K562 (cell line): Measurements from ENCODE around the gene NPEPL1. TPM values are rescaled to one million over a fixed set of nuclear protein-coding genes. Genes with fewer than 3 reads are reported as not detected.

Experiments used
- ATAC-seq: fragments of 200-7000 bp; cut with Tn5 transposase; 3 replicates; pipeline ENCODE4 v1.9.1; 2020; ENCODE audit warnings: moderate library complexity
- BruUV-seq: library from RNA; stranded (reverse); fragments of 400-500 nt; replicated peaks from 2 replicates; lab custom pipeline; 2021; lab: Mats Ljungman, UMichigan
- CTCF ChIA-PET: fragments of 300-600 bp; formaldehyde crosslinking; extraction: SDS; loops from one replicate; lab custom pipeline; 2021; ENCODE audit warnings: low intra/inter-chr PET ratio; lab: Yijun Ruan, JAX
- POLR2A ChIA-PET: fragments of 300-600, 350-650 bp; sonication (Branson Sonifier 250); formaldehyde crosslinking; extraction: SDS; loops from one replicate; lab custom pipeline; 2021; ENCODE audit warnings: antibody characterized with exemption, inconsistent platforms; lab: Yijun Ruan, JAX
- DNase-seq, 4 experiments: peaks; one replicate each; pipeline versions ENCODE4 v3.0.0 to v3.0.0-alpha.2; 2011 to 2018; ENCODE audit warnings: low spot score in 3 of 4, mixed read lengths in 3 of 4; ENCODE audit errors: extremely low read depth in 1 of 4
- FAIRE-seq: peaks from 2 replicates; lab custom pipeline; 2011; peaks lifted over from hg19 to GRCh38; lab: Jason Lieb, UNC
- H2AFZ ChIP-seq: 2 replicates; pipeline ENCODE4 v1.6.0; 2011; ENCODE audit warnings: low read depth, low read length, control low read depth, inconsistent platforms
- H3K27ac ChIP-seq: fragments of 200-600 bp; 3 replicates; pipeline ENCODE4 v1.8.0; 2011; ENCODE audit warnings: low read depth, mild to moderate bottlenecking, control low read depth, inconsistent platforms, low read length, moderate library complexity, mixed read lengths; ENCODE audit errors: extremely low read depth
- H3K27me3 ChIP-seq, 2 experiments: fragments of 300-600 bp in 1 of 2; 2 replicates in 1 of 2; 3 replicates in 1 of 2; pipeline versions ENCODE4 v1.6.0 to v1.8.0; 2011; ENCODE audit warnings: inconsistent platforms in 2 of 2, low read length in 2 of 2, mild to moderate bottlenecking in 1 of 2, mixed read lengths in 1 of 2, moderate library complexity in 1 of 2; ENCODE audit not compliant: control insufficient read depth in 2 of 2, insufficient read depth in 2 of 2
- H3K36me3 ChIP-seq: fragments of 300-600 bp; 3 replicates; pipeline ENCODE4 v1.8.0; 2011; ENCODE audit warnings: mild to moderate bottlenecking, low read length, inconsistent platforms; ENCODE audit not compliant: control insufficient read depth, insufficient read depth
- H3K4me1 ChIP-seq, 2 experiments: fragments of 200-600 bp in 1 of 2; replicated peaks in 1 of 2; 2 replicates in 1 of 2; 3 replicates in 1 of 2; pipeline versions ENCODE4 v1.5.1 to v1.8.0; 2011; ENCODE audit warnings: inconsistent platforms in 2 of 2, low read length in 2 of 2, mild to moderate bottlenecking in 1 of 2, mixed read lengths in 1 of 2, moderate library complexity in 1 of 2; ENCODE audit not compliant: control insufficient read depth in 2 of 2, insufficient read depth in 2 of 2
- H3K4me2 ChIP-seq: 2 replicates; pipeline ENCODE4 v1.6.1; 2011; ENCODE audit warnings: low read length, control low read depth, inconsistent platforms, mixed read lengths; ENCODE audit not compliant: insufficient read depth
- H3K4me3 ChIP-seq: fragments of 200-600 bp; sonication (generic), shearing (Covaris generic); 2 replicates; pipeline ENCODE4 v1.5.1; 2016; ENCODE audit warnings: control low read depth, inconsistent platforms
- H3K79me2 ChIP-seq: fragments of 200-600 bp; 3 replicates; pipeline ENCODE4 v1.8.0; 2011; ENCODE audit warnings: low read length, inconsistent platforms; ENCODE audit not compliant: control insufficient read depth, insufficient read depth
- H3K9ac ChIP-seq, 2 experiments: 2 replicates each; pipeline versions ENCODE4 v1.6.0 to v1.6.1; 2011; ENCODE audit warnings: low read depth in 2 of 2, low read length in 2 of 2, control low read depth in 1 of 2, inconsistent platforms in 1 of 2, mild to moderate bottlenecking in 1 of 2, mixed read lengths in 1 of 2; ENCODE audit not compliant: insufficient read depth in 1 of 2
- H3K9me1 ChIP-seq: one replicate; pipeline ENCODE4 v1.6.0; 2011; ENCODE audit warnings: inconsistent platforms, mild to moderate bottlenecking, low read length, moderate library complexity; ENCODE audit not compliant: control insufficient read depth, insufficient read depth
- H3K9me3 ChIP-seq: replicated peaks from 2 replicates; pipeline ENCODE4 v1.5.1; 2011; ENCODE audit warnings: low read depth, low read length, inconsistent platforms; ENCODE audit not compliant: control insufficient read depth, insufficient read depth
- H4K20me1 ChIP-seq: replicated peaks from 2 replicates; pipeline ENCODE4 v1.6.1; 2011; ENCODE audit warnings: low read length, inconsistent platforms, mixed read lengths; ENCODE audit not compliant: control insufficient read depth, insufficient read depth
- CUX1 ChIP-seq: fragments of 200-800 bp; sonication (Bioruptor generic); IDR thresholded peaks from 2 replicates; pipeline ENCODE4 v1.6.1; 2016; ENCODE audit warnings: missing genetic modification characterization, missing compliant biosample characterization
- DACH1 ChIP-seq: fragments of 450-650 bp; IDR thresholded peaks from 2 replicates; pipeline ENCODE4 v1.6.1; 2018; ENCODE audit not compliant: partially characterized antibody
- E2F8 ChIP-seq: fragments of 450-650 bp; IDR thresholded peaks from 2 replicates; pipeline ENCODE4 v1.7.1; 2018; ENCODE audit warnings: mild to moderate bottlenecking, low read depth; ENCODE audit not compliant: partially characterized antibody
- GABPB2 ChIP-seq: fragments of 250-450 bp; sonication (Bioruptor Pico); conservative IDR thresholded peaks from 2 replicates; pipeline ENCODE4 v1.5.1; 2021; ENCODE audit warnings: mild to moderate bottlenecking
- GATAD2B ChIP-seq: fragments of 450-650 bp; IDR thresholded peaks from 2 replicates; pipeline ENCODE4 v1.6.1; 2017; ENCODE audit warnings: mild to moderate bottlenecking, borderline replicate concordance
- JUNB ChIP-seq: fragments of 450-650 bp; formaldehyde crosslinking; conservative IDR thresholded peaks from 2 replicates; pipeline ENCODE4 v1.4.0; 2020; ENCODE audit warnings: mild to moderate bottlenecking
- NFIC ChIP-seq: fragments of 450-650 bp; IDR thresholded peaks from 2 replicates; pipeline ENCODE4 v1.6.1; 2017; ENCODE audit warnings: mild to moderate bottlenecking, inconsistent platforms
- ZNF146 ChIP-seq: IDR thresholded peaks from one replicate; pipeline ENCODE4 v1.6.1; 2018; ENCODE audit warnings: missing compliant biosample characterization; ENCODE audit not compliant: unreplicated experiment
- ZNF174 ChIP-seq: fragments of 250-450 bp; sonication (Bioruptor Pico); IDR thresholded peaks from 2 replicates; pipeline ENCODE4 v1.4.0; 2020; ENCODE audit warnings: mild to moderate bottlenecking
- WGBS: fragments of 100-300 bp; shearing (Covaris generic); methylation state at CpG from one replicate; pipeline ENCODE4 v1.1.6; 2016; ENCODE audit warnings: low coverage, mixed read lengths; ENCODE audit not compliant: insufficient coverage; ENCODE audit errors: missing lambda C conversion rate; 5-methylcytosine and 5-hydroxymethylcytosine counted together
- in situ Hi-C: fragments of 300-500 bp; cut with MboI; formaldehyde crosslinking; loops from 4 replicates; pipeline ENCODE4 v1.15.0; 2018; ENCODE audit warnings: inconsistent platforms, mixed read lengths
- intact Hi-C: fragments of 100-400 bp; cut with micrococcal nuclease; formaldehyde crosslinking; loops from 2 replicates; pipeline ENCODE4 v1.14.2; 2022
- polyA plus RNA-seq, 8 experiments: library from polyadenylated mRNA; depleted of rRNA in 4 of 8; stranded (reverse) in 5 of 8; unstranded in 3 of 8; fragments of >200 nt; fragmentation: Nextera tagmentation in 2 of 8; fragmentation: Illumina TruSeq in 1 of 8; extraction: Ambion mirVana in 2 of 8; extraction: Trizol in 1 of 8; gene quantifications; 2 replicates each; pipeline versions ENCODE4 v1.2.1 to v1.2.3, GENCODE V29; 2011 to 2014; ENCODE audit warnings: inconsistent platforms in 1 of 8, missing spikeins in 1 of 8
- total RNA-seq, 7 experiments: library from RNA; depleted of rRNA in 6 of 7; stranded (reverse); fragments of >200 nt in 6 of 7; fragmentation: Illumina TruSeq in 2 of 7; extraction: Trizol in 2 of 7; gene quantifications; 2 replicates each; pipeline versions ENCODE4 v1.2.1 to v1.2.3, GENCODE V29; 2011 to 2021; ENCODE audit warnings: low replicate concordance in 1 of 7
- TF ChIP-seq, protein P1 (sequence below): IDR thresholded peaks from 2 replicates; pipeline ENCODE4 v1.6.1; 2012; ENCODE audit warnings: low read depth, low read length, improper control_type of control experiment, borderline replicate concordance

NPEPL1 gene
- total and polyA plus RNA-seq, 9 of the 15 experiments (the other 6 are each of a cell fraction or from before 2014, with no cell fraction given): 0.04 to 5.6 (median 0.94) TPM

GRCh38 chr20:58762120-58762519 is 69.5 kb downstream of the NPEPL1 start:
- H3K4me2 ChIP-seq: no peak overlapping the region
- BruUV-seq: no TSS peak
- H3K27ac ChIP-seq: no peak overlapping the region
- no peak overlapping the region for H2AFZ ChIP-seq
- ATAC-seq (no peak), DNase-seq (no peak), FAIRE-seq (no peak)
- no peaks in the 10 kb centered on the region for H3K9me1 ChIP-seq
- ChIA-PET CTCF (no interaction called here), POLR2A (interaction anchor here (1.1 to 1.3 kb wide), 2 partner anchors 7 to 17 kb away, joined by 3 read pairs; no protein-coding TSS in a partner anchor)
- no peak overlapping the region for H3K4me3 ChIP-seq
- H3K36me3 ChIP-seq: no peaks in the 10 kb centered on the region
- TF ChIP-seq CUX1 (CRISPR knock-in tag) (no peak), GATAD2B (no peak), ZNF146 (no peak), DACH1 (no peak), ZNF174 (CRISPR knock-in tag) (no peak), E2F8 (no peak), GABPB2 (CRISPR knock-in tag) (no peak), NFIC (no peak), JUNB (CRISPR knock-in tag) (no peak)
- TF ChIP-seq, protein P1, sequence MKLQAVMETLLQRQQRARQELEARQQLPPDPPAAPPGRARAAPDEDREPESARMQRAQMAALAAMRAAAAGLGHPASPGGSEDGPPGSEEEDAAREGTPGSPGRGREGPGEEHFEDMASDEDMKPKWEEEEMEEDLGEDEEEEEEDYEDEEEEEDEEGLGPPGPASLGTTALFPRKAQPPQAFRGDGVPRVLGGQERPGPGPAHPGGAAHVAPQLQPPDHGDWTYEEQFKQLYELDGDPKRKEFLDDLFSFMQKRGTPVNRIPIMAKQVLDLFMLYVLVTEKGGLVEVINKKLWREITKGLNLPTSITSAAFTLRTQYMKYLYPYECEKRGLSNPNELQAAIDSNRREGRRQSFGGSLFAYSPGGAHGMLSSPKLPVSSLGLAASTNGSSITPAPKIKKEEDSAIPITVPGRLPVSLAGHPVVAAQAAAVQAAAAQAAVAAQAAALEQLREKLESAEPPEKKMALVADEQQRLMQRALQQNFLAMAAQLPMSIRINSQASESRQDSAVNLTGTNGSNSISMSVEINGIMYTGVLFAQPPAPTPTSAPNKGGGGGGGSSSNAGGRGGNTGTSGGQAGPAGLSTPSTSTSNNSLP: no peak
- no peaks in the 10 kb centered on the region for H3K79me2 ChIP-seq
- H3K4me1 ChIP-seq: no peaks in the 10 kb centered on the region
- H3K9me3 ChIP-seq: no peaks in the 10 kb centered on the region
- WGBS: 0% methylated on average over 4 of the region's 4 CpGs
- H4K20me1 ChIP-seq: no peaks in the 10 kb centered on the region
- H3K9ac ChIP-seq: no peak overlapping the region
- H3K27me3 ChIP-seq: peaks cover 18 to 43% of the 10 kb centered on the region in 2 experiments
- in situ Hi-C loops (no loop called here), intact Hi-C loops (no loop called here)
